Activated T-cell treated with anti-CD3 and anti-CD28 coated beads for 24 hours (primary cell): ENCODE measurements around the gene HMGN4.

Experiments
- DNase-seq: peaks from one replicate; pipeline ENCODE4 v3.0.0-alpha.2; 2020; ENCODE audit warnings: low read depth

Gene HMGN4

GRCh38 chr6:26577720-26578072 lies 39.5 kb downstream of the HMGN4 start:
- no peak for DNase-seq

- DNase-seq = no peak
Measured at GRCh38 chr6:26578279-26578678, 40.1 kb downstream of the HMGN4 start.

DNA sequence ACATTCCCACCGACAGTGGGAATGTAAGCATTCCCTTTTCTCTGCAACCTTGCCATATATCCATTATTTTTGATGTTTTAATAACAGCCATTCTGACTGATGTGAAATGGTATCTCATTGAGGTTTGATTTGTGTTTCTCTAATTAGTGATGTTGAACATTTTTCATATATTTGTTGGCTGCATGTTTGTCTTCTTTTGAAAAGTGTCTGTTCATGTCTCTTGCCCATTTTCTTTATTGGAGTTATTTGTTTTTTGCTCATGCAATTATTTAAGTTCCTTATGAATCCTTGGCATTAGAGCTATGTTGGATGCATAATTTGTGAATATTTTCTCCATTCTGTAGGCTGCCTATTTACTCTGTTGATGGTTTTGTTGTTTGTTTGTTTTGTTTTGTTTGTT lies 40.6 kb downstream of the HMGN4 start:
- no peak for DNase-seq

GRCh38 chr6:26581164-26581915 lies 43.2 kb downstream of the HMGN4 start:
- DNase-seq = no peak

DNA sequence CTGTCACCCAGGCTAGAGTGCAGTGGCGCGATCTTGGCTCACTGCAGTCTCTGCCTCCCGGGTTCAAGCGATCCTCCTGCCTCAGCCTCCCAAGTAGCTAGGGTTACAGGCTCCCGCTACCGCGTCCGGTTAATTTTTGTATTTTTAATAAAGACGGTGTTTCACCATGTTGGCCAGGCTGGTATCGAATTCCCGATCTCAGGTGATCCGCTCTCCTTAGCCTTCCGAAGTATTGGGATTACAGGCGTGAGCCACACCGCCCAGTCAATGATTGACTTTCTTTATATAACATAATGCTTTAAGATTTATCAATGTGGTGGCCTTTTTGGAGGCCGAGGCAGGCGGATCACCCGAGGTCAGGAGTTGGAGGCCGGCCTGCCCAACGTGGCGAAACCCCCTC lies 50.8 kb downstream of the HMGN4 start:
- no peak for DNase-seq

DNA sequence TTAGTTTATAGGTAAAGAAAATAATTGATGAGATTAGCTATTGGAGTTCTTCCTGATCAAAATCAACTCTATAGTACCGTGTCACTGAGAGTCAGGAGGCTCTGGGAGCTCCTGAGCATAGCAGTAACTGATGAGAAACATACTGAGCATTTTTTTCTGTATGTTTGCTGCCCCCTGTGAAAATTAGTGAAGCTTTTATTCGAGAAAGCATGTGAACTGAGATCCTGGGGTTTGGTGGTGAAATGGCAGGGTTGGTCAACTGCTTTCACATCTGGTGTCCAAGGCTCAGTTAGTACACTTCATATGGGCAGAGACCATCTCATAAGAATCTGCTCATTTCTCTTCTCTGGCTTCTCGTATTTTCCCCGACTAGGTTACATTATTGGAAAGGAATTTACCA lies 54.5 kb downstream of the HMGN4 start:
- DNase-seq = no peak

- DNase-seq = no peak
Measured at GRCh38 chr6:26593278-26594130, 55.3 kb downstream of the HMGN4 start.

- DNase-seq = no peak
Measured at GRCh38 chr6:26594131-26594498, 55.9 kb downstream of the HMGN4 start.

DNA sequence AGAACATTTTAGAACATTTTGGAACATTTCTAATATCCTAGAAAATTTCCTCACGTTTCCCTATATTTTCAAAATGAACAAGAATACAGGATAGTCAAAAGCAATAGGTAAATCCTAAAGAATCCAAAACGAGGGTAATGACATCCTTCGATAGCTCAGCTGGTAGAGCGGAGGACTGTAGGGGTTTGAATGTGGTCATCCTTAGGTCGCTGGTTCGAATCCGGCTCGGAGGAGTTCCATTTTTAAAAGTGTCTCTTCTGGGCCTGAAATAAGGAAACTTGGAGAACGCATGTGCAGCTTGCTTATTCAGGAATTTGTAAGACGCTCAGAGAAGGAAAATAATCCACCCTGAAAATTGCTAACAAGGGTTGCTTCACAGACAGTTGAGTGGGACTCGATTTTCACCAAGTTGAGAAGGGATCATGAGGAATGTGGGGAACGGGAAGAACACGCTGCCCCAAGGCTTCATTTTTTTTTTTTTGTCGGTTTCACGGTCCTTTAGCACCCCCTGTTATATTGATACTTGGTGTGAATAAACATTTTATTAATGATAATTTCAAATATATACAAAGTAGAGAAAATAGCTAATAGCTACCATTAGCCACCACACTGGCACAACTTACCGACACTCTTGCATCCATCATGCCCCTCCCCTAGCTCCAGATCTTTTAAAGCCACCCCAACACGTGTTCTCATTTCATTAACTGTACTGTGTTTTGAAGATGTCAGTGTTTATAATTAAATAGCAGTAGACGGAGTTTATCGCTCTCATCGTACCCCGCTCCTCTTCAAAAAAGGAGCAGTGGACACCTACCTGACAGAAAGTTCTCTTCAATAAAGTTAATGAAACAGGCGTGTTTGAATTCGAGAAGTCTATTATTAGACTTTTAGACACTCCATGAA lies 56.8 kb downstream of the HMGN4 start:
- DNase-seq = peak; percentile 49

DNA sequence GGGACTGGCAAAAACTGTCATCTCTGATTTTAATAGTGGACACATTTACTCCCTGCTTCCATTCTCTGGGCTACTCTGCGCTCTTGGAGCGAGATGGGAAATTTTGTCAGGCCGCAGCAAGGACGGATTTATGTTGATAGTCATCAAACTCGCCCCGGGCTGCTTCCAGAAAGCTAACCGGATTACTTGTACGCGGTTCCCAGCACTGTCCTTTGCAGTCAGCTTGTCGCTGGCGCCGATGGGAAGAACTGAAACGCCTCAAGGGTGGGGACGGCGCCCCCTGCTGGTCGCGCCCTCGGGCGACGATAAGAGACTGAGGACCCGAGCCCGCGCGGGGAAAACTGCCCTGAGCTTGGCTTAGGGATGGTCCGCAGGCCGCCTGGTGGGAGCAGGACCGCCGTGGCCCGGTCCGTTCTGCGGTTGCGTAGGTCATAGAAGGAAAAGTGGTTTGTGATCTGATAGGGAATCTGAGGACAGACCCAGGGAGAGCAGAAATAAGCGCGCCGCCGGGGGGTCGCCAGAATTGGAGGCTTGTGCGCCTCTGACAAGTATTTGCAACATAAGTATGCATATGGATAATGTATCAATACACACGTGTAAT lies 57.6 kb downstream of the HMGN4 start:
- peak; percentile 79 for DNase-seq
